ENCODE data around the gene XRCC1. TPM values are rescaled to one million over a fixed set of nuclear protein-coding genes. Genes with fewer than 3 reads are reported as not detected.
A peak's percentile ranks its signal among the peaks of the same experiment; 100 is the strongest.

The XRCC1 gene
- total RNA-seq, 1 experiment from 2014 or later: 23.4 TPM

DNA sequence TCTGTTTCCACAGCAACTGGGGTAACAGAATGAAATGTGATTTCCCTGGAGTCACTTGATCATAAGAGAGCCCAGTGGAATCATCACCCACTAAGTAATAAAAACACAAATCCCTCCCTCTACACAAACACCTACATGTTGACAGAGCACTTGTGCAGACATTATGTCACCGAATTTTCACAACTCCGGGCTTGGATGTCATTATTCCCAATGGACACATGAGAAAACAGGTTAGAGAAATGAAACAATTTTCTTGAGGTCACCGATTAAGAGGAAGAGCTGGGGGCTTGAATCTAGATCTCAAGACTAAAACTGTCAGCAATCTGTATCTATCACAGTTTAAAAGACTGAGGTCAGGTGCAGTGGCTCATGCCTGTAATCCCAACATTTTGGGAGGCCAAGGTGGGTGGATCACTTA is 3.1 kb downstream of the XRCC1 start:
- ChIA-PET CTCF (no interaction called here), POLR2A (ENCODE audit: unreplicated experiment) (no interaction called here)
- TF ChIP-seq EZH2 (IDR thresholded peaks at IDR 0.05; ENCODE audit: low read length, unreplicated experiment) (no peak), EZH2phosphoT487 (IDR thresholded peaks at IDR 0.05; ENCODE audit: borderline replicate concordance, low read length) (no peak), CTCF (conservative IDR thresholded peaks at IDR 0.05; ENCODE audit: low read depth, low read length) (no peak)
- Histone ChIP-seq H3K4me1 (ENCODE audit: insufficient read depth, low read length) (peaks cover 9% of the 10 kb centered on the region), H3F3A (ENCODE audit: low read length, unreplicated experiment) (no peaks in the 10 kb centered on the region), H3K4me3 (ENCODE audit: low read length) (no peak overlapping the region), H3K9ac (ENCODE audit: low read length) (no peak overlapping the region), H3K4me2 (ENCODE audit: low read length) (no peak overlapping the region), H3K9me2 (replicated peaks; ENCODE audit: low read length) (no peaks in the 10 kb centered on the region), H3K9me3 (ENCODE audit: low read length) (no peaks in the 10 kb centered on the region), H3K27me3 (ENCODE audit: low read length) (no peaks in the 10 kb centered on the region), H2AFZ (ENCODE audit: low read length) (no peak overlapping the region), H3K79me2 (ENCODE audit: low read length) (peaks cover 19% of the 10 kb centered on the region), H3K36me3 (ENCODE audit: low read depth, low read length) (no peaks in the 10 kb centered on the region), H3K27ac (ENCODE audit: low read length) (no peak overlapping the region), H4K20me1 (ENCODE audit: low read length) (no peaks in the 10 kb centered on the region)
- ATAC-seq: no peak
- DNase-seq: no peak
- no TSS peak for BruUV-seq (replicated peaks)
- intact Hi-C loops (cut with micrococcal nuclease): no loop called here

DNA sequence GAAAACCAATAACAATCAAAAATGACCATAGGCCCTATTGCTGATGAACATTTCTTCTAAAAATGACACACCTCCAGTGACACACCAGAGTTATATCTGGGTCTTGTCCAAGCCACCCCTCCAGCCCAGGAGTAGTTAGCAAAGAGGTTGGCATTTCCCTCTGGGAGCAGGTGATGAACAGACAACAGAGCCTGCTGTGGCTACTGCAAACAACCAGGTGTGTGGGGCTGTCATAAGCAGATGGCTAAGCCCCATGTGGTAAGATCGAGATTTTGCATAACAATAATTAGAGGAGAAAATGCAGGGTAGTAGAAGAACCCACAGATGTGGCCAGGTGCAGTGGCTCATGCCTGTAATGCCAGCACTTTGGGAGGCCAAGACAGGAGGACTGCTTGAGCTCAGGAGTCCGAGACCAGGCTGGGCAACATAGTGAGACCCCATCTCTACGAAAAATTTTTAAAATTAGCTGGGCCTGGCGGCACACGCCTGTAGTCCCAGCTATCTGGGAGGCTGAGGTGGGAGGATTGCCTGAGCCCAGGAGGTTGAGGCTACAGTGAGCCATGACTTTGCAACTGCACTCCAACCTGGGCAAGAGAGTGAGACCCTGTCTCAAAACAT is 5.0 kb downstream of the XRCC1 start:
- no peak overlapping the region for H2AFZ ChIP-seq (ENCODE audit: low read length)
- no peak overlapping the region for H3K4me2 ChIP-seq (ENCODE audit: low read length)
- no peaks in the 10 kb centered on the region for H4K20me1 ChIP-seq (ENCODE audit: low read length)
- CTCF ChIA-PET: no interaction called here
- TF ChIP-seq CTCF (conservative IDR thresholded peaks at IDR 0.05; ENCODE audit: low read depth, low read length) (no peak), EZH2phosphoT487 (IDR thresholded peaks at IDR 0.05; ENCODE audit: borderline replicate concordance, low read length) (no peak), EZH2 (IDR thresholded peaks at IDR 0.05; ENCODE audit: low read length, unreplicated experiment) (no peak)
- H3K9me3 ChIP-seq (ENCODE audit: low read length): no peaks in the 10 kb centered on the region
- no peak overlapping the region for H3K9ac ChIP-seq (ENCODE audit: low read length)
- H3K79me2 ChIP-seq (ENCODE audit: low read length): peaks cover 18% of the 10 kb centered on the region
- intact Hi-C loops (cut with micrococcal nuclease): no loop called here
- no peaks in the 10 kb centered on the region for H3F3A ChIP-seq (ENCODE audit: low read length, unreplicated experiment)
- H3K4me1 ChIP-seq (ENCODE audit: insufficient read depth, low read length): peaks cover 5% of the 10 kb centered on the region; the same call in 1 of the 2 replicates
- DNase-seq (peak; percentile 63), ATAC-seq (peak; percentile 53)
- BruUV-seq (replicated peaks): no TSS peak
- no peaks in the 10 kb centered on the region for H3K36me3 ChIP-seq (ENCODE audit: low read depth, low read length)
- POLR2A ChIA-PET (ENCODE audit: unreplicated experiment): no interaction called here
- no peaks in the 10 kb centered on the region for H3K9me2 ChIP-seq (replicated peaks; ENCODE audit: low read length)
- H3K27ac ChIP-seq (ENCODE audit: low read length): no peak overlapping the region
- no peaks in the 10 kb centered on the region for H3K27me3 ChIP-seq (ENCODE audit: low read length)
- H3K4me3 ChIP-seq (ENCODE audit: low read length): no peak overlapping the region

DNA sequence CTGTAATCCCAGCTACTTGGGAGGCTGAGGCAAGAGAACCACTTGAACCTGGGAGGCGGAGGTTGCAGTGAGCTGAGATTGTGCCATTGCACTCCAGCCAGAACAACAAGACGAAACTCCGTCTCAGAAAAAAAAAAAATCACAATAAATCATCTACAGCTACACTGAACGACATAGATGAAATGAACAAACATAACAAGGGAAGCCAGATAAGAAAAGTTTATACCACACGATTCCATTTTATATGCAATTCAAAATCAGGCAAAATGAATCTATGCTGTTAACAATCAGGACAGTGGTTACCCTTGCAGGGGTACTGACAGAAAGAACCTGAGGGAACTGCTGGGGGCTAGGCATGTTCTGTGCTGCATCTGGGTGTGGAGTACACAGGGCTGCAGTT is 5.7 kb downstream of the XRCC1 start:
- H2AFZ ChIP-seq (ENCODE audit: low read length): no peak overlapping the region

More for the DNA sequence above, 5.7 kb downstream of the XRCC1 start:
- DNase-seq (no peak), ATAC-seq (no peak)
- Histone ChIP-seq H3K27ac (ENCODE audit: low read length) (no peak overlapping the region), H3K9ac (ENCODE audit: low read length) (no peak overlapping the region), H3K9me2 (replicated peaks; ENCODE audit: low read length) (no peaks in the 10 kb centered on the region), H3K4me2 (ENCODE audit: low read length) (no peak overlapping the region), H4K20me1 (ENCODE audit: low read length) (no peaks in the 10 kb centered on the region), H3K27me3 (ENCODE audit: low read length) (no peaks in the 10 kb centered on the region), H3K4me1 (ENCODE audit: insufficient read depth, low read length) (peaks cover 3% of the 10 kb centered on the region; the same call in 1 of the 2 replicates), H3K9me3 (ENCODE audit: low read length) (no peaks in the 10 kb centered on the region), H3K36me3 (ENCODE audit: low read depth, low read length) (no peaks in the 10 kb centered on the region), H3F3A (ENCODE audit: low read length, unreplicated experiment) (no peaks in the 10 kb centered on the region), H3K4me3 (ENCODE audit: low read length) (no peak overlapping the region), H3K79me2 (ENCODE audit: low read length) (peaks cover 12% of the 10 kb centered on the region)
- no TSS peak for BruUV-seq (replicated peaks)
- TF ChIP-seq EZH2phosphoT487 (IDR thresholded peaks at IDR 0.05; ENCODE audit: borderline replicate concordance, low read length): no peak
- no peak for TF ChIP-seq EZH2 (IDR thresholded peaks at IDR 0.05; ENCODE audit: low read length, unreplicated experiment)
- no peak for TF ChIP-seq CTCF (conservative IDR thresholded peaks at IDR 0.05; ENCODE audit: low read depth, low read length)
- ChIA-PET CTCF (no interaction called here), POLR2A (ENCODE audit: unreplicated experiment) (no interaction called here)
- intact Hi-C loops (cut with micrococcal nuclease): no loop called here
